RWPE2 (cell line): ENCODE results near the gene FXYD7.
"Not testable (repeated sequence)": the region's sequence is repeated elsewhere in the genome, so short reads cannot be mapped to it uniquely, and the experiment has no call there.

ENCODE experiments used
- ATAC-seq: fragments of 200-7000 bp; cut with Tn5 transposase; 3 replicates; pipeline ENCODE4 v1.9.1; 2021; ENCODE audit warnings: low read depth
- DNase-seq: peaks from one replicate; pipeline ENCODE4 v3.0.0-alpha.2; 2020; ENCODE audit warnings: low spot score
- H3K27ac ChIP-seq: fragments of 450-650 bp; 2 replicates; pipeline ENCODE4 v1.5.1; 2017; ENCODE audit warnings: mild to moderate bottlenecking; ENCODE audit not compliant: poor library complexity, severe bottlenecking
- H3K27me3 ChIP-seq: fragments of 250-450 bp; sonication (Bioruptor Pico); 2 replicates; pipeline ENCODE4 v1.5.1; 2021; ENCODE audit warnings: mild to moderate bottlenecking, moderate library complexity; ENCODE audit not compliant: insufficient read depth, poor library complexity, severe bottlenecking
- H3K36me3 ChIP-seq: fragments of 250-450 bp; sonication (Bioruptor Pico); 2 replicates; pipeline ENCODE4 v1.5.1; 2020; ENCODE audit warnings: low read depth, mild to moderate bottlenecking, moderate library complexity
- H3K4me1 ChIP-seq: fragments of 250-450 bp; sonication (Bioruptor Pico); 2 replicates; pipeline ENCODE4 v1.5.1; 2021; ENCODE audit warnings: mild to moderate bottlenecking, moderate library complexity; ENCODE audit not compliant: insufficient read depth, poor library complexity, severe bottlenecking
- H3K4me3 ChIP-seq: fragments of 250-450 bp; sonication (Bioruptor Pico); 2 replicates; pipeline ENCODE4 v1.5.1; 2021; ENCODE audit warnings: mild to moderate bottlenecking, moderate library complexity; ENCODE audit not compliant: severe bottlenecking
- H3K9me3 ChIP-seq: fragments of 250-450 bp; sonication (Bioruptor Pico); 2 replicates; pipeline ENCODE4 v1.5.1; 2021; ENCODE audit warnings: mild to moderate bottlenecking, moderate library complexity; ENCODE audit not compliant: severe bottlenecking
- TF ChIP-seq, protein P1 (sequence below): fragments of 450-650 bp; IDR thresholded peaks from one replicate; pipeline ENCODE4 v1.5.1; 2017; ENCODE audit warnings: mild to moderate bottlenecking, moderate library complexity; ENCODE audit not compliant: poor library complexity, severe bottlenecking

FXYD7 gene

DNA sequence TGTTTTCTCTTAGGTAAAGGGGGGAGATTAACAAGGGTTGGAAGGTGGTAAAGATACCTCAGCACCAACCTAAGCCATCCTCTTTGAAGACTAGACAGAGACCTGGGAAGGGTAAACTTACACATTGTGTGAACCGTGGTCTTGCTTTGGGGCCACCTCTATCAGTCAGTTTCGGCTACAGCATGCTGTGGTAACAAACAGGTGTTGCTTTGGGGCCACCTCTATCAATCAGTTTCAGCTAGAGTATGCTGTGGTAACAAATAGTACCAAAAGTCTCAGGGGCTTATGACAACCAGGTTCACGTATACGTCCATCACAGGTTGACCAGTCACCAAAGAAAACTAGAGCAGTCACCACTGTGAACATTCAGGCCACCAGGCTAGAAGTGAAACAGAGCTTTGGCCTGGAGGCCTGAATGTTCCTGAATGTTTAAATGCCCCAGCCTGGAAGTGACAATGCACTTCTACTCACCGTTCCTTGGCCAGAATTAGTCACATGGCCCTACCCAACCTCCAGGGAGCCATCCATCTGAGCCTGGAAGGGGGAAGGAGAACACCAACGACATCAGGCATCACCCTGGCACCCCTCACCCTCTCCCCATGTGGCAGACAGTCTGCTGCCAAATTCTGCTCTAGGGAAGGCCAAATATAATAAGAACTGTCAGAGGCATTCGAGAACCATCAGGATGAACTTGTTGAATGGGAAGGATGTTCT, 3.8 kb downstream of the FXYD7 start:
- peaks cover 4% of the 10 kb centered on the region for H3K4me1 ChIP-seq
- no peak overlapping the region for H3K4me3 ChIP-seq
- H3K27me3 ChIP-seq, result peaks cover 21% of the 10 kb centered on the region
- H3K36me3 ChIP-seq, result no peaks in the 10 kb centered on the region
- no peak for ATAC-seq
- no peaks in the 10 kb centered on the region for H3K9me3 ChIP-seq
- TF ChIP-seq, protein P1, sequence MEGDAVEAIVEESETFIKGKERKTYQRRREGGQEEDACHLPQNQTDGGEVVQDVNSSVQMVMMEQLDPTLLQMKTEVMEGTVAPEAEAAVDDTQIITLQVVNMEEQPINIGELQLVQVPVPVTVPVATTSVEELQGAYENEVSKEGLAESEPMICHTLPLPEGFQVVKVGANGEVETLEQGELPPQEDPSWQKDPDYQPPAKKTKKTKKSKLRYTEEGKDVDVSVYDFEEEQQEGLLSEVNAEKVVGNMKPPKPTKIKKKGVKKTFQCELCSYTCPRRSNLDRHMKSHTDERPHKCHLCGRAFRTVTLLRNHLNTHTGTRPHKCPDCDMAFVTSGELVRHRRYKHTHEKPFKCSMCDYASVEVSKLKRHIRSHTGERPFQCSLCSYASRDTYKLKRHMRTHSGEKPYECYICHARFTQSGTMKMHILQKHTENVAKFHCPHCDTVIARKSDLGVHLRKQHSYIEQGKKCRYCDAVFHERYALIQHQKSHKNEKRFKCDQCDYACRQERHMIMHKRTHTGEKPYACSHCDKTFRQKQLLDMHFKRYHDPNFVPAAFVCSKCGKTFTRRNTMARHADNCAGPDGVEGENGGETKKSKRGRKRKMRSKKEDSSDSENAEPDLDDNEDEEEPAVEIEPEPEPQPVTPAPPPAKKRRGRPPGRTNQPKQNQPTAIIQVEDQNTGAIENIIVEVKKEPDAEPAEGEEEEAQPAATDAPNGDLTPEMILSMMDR, result no peak
- no peak overlapping the region for H3K27ac ChIP-seq
- DNase-seq, result no peak

DNA sequence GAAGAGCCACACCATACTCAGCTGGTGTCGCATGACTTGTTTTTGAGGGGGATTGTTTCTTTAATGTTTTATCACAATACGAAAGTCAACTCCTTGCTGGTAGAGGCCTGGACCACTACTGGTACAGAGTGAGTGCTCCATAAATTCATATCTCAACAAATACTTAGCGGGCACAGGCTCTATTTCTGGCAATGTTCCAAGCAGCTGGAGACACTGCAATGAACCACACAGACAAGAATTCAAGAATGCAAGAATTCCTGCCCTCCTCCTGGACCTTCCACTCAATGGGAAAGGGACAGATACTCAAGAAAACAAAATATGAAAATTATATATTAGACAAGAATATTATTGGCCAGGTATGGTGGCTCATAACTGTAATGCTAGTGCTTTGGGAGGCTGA, 6.4 kb downstream of the FXYD7 start:
- Histone ChIP-seq H3K4me3 (no peak overlapping the region), H3K27ac (no peak overlapping the region), H3K9me3 (no peaks in the 10 kb centered on the region), H3K27me3 (no peaks in the 10 kb centered on the region), H3K4me1 (no peaks in the 10 kb centered on the region), H3K36me3 (no peaks in the 10 kb centered on the region)
- ATAC-seq, result no peak
- DNase-seq, result no peak
- TF ChIP-seq, protein P1, result no peak

DNA sequence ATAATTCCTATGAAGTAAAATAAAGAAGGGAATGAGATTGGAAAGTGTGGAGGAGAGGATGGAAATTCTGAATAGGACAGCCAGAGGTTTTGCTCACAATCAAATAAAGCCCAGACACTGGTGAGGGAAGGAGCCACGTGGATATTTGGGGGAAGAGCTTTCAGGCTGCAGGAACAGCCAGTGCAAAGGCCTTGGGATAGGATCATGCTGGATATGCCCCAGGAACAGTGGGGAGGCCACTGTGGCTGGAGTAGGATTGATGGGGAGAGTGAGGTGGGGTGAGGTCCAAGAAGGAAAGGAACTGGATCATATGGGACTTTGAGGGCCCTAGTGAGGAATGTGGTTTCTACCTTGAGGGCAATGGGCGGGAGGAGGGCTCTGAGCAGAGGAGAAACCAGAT, 7.4 kb downstream of the FXYD7 start:
- no peak overlapping the region for H3K27ac ChIP-seq
- no peak overlapping the region for H3K4me3 ChIP-seq
- H3K27me3 ChIP-seq, result no peaks in the 10 kb centered on the region
- ATAC-seq (no peak), DNase-seq (no peak)
- no peaks in the 10 kb centered on the region for H3K4me1 ChIP-seq
- TF ChIP-seq, protein P1, result no peak
- no peaks in the 10 kb centered on the region for H3K36me3 ChIP-seq
- H3K9me3 ChIP-seq, result no peaks in the 10 kb centered on the region

DNA sequence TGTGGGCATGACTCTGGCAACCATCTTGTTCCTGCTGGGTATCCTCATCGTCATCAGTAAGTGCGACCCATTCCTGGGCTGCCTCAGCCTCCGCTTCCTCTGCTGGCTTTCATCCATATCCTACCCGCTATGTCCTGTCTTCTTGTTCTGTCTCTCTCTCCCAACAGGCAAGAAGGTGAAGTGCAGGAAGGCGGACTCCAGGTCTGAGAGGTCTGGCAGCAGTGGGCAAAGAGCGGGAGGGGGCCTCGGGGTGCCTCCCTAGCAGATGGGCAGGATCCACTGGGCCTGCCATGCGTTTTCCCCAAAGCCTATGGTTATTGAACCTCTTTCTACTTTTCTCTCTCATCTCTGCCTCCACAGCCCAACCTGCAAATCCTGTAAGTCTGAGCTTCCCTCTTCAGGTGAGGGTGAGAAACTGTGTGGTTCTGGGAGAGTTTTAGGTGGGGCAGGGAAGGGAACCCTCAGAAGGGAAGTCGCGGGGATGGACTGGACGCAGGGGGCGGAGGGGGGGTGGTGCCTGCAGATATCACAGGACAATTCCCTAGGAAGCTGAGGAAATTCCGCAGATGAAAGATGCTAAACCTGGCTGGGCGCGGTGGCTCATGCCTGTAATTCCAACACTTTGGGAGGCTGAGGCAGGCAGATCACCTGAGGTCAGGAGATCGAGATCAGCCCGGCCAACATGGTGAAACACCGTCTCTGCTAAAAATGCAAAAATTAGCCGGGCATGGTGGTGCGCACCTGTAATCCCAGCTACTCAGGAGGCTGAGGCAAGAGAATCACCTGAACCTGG, 8.4 kb downstream of the FXYD7 start:
- H3K27me3 ChIP-seq, result no peaks in the 10 kb centered on the region
- no peaks in the 10 kb centered on the region for H3K4me1 ChIP-seq
- TF ChIP-seq, protein P1, result no peak
- no peak overlapping the region for H3K4me3 ChIP-seq
- ATAC-seq, result no peak
- no peak overlapping the region for H3K27ac ChIP-seq
- peaks cover 4% of the 10 kb centered on the region; the same call in 1 of the 2 replicates for H3K36me3 ChIP-seq
- no peaks in the 10 kb centered on the region for H3K9me3 ChIP-seq
- no peak for DNase-seq

DNA sequence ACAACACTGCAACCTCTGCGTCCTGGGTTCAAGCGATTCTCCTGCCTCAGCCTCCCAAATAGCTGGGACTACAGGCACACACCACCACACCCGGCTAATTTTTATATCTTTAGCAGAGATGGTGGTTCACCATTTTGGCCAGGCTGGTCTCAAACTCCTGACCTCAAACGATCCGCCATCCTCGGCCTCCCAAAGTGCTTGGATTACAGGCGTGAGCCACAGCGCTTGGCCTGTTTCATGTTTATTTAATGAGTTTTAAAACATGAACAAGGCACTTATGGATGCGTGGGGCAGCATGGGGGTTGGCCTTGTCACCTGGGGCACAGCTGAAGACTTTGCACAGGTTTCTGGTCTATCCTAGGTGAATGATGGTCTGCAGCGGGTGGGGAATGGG, 10.1 kb downstream of the FXYD7 start:
- H3K4me1 ChIP-seq, H3K27ac ChIP-seq, ATAC-seq, H3K4me3 ChIP-seq, DNase-seq, H3K9me3 ChIP-seq, H3K27me3 ChIP-seq: not testable (repeated sequence)
- H3K36me3 ChIP-seq, result peaks cover 19% of the 10 kb centered on the region
